Measurements from ENCODE around the gene RET. TPM values are rescaled to one million over a fixed set of nuclear protein-coding genes. Genes with fewer than 3 reads are reported as not detected.

RET gene
- polyA plus RNA-seq, 3 donors = 0.08 to 0.39 (median 0.14) TPM

DNA sequence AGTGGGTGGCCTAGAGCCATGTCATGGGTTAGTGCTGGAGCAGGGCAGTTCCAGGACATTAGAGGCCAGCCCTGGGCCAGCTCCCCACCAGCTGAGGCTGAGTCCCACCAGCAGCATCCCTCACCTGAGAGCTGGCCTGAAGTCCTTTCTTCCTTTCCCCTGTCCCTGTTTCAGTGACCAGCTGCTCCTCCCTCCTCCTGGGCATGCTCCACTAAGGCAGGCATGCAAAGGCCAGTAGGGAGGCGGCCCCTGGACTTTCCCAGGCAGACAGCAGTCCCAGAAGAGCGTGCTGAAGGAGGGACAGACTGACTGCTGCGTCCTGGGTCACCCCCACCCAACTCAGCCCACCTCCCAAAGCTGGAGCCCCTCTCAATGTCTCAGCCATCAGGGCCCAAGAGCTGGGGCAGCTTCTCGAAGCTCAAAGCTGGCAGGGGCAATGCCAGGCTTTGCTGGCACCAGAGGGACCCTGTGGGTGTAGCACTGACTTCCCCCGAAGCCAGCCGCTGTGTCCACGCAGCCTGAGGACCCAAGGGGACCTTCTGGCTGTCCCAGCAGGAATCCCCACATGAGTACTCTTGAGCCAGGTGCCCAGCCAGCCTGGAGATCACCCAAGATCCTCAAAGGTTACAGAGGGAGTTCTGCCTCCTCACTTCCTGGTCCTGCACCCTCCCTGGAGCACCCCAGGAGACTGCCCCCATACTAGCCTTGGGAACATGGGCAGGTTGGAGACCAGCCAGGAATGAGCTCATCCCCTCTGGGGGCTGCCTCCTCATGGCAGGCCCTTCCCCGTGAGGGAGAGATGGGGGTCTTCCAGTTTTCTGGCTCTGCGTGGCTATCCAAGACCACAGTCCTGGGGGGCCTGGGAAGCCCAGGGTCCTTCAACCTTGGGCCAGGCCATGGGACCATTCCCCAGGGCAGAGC, 35.2 kb upstream of the RET start:
- Histone ChIP-seq H3K27ac (ENCODE audit: low read depth in 1 of 2, low read length in 2 of 2) (no peak overlapping the region), H2AFZ (ENCODE audit: insufficient read depth, low read depth, low read length, poor library complexity, severe bottlenecking) (no peak overlapping the region), H3K4me2 (replicated peaks; ENCODE audit: extremely low read depth, low read length, poor library complexity, severe bottlenecking) (no peak overlapping the region), H3K79me2 (ENCODE audit: insufficient read depth, low read length) (no peaks in the 10 kb centered on the region), H3K4me1 (ENCODE audit: control insufficient read depth in 1 of 2, insufficient read depth in 2 of 2, low read length in 2 of 2) (no peaks in the 10 kb centered on the region), H3K27me3 (ENCODE audit: control insufficient read depth in 2 of 2, insufficient read depth in 2 of 2, low read length in 2 of 2) (no peaks in the 10 kb centered on the region), H3K9ac (ENCODE audit: insufficient read depth, low read length, poor library complexity, severe bottlenecking) (no peak overlapping the region), H3K36me3 (replicated peaks in 1 of 2; ENCODE audit: control insufficient read depth in 1 of 2, insufficient read depth in 2 of 2, low read length in 2 of 2) (no peaks in the 10 kb centered on the region), H4K20me1 (ENCODE audit: insufficient read depth, low read length) (no peaks in the 10 kb centered on the region), H3K4me3 (replicated peaks in 1 of 3; ENCODE audit: low read depth in 2 of 3, low read length in 3 of 3) (no peak overlapping the region), H3K9me3 (replicated peaks in 1 of 2; ENCODE audit: control insufficient read depth in 1 of 2, insufficient read depth in 1 of 2, low read length in 2 of 2) (no peaks in the 10 kb centered on the region)
- Mint-ChIP-seq H3K4me1 (no peaks in the 10 kb centered on the region), H3K9me3 (no peaks in the 10 kb centered on the region), H3K27ac (peak overlapping the region in 1 of 7 donors; percentile 17), H3K36me3 (no peaks in the 10 kb centered on the region), H3K27me3 (ENCODE audit: low read depth in 3 of 3) (peaks cover 0 to 3% (median 1%) of the 10 kb centered on the region in 3 donors), H3K4me3 (no peak overlapping the region)
- WGBS (ENCODE audit: insufficient coverage) = 93% methylated on average over 7 of the region's 9 CpGs
- DNase-seq = no peak
- intact Hi-C loops (cut with micrococcal nuclease) = no loop called here
- TF ChIP-seq, protein P1, sequence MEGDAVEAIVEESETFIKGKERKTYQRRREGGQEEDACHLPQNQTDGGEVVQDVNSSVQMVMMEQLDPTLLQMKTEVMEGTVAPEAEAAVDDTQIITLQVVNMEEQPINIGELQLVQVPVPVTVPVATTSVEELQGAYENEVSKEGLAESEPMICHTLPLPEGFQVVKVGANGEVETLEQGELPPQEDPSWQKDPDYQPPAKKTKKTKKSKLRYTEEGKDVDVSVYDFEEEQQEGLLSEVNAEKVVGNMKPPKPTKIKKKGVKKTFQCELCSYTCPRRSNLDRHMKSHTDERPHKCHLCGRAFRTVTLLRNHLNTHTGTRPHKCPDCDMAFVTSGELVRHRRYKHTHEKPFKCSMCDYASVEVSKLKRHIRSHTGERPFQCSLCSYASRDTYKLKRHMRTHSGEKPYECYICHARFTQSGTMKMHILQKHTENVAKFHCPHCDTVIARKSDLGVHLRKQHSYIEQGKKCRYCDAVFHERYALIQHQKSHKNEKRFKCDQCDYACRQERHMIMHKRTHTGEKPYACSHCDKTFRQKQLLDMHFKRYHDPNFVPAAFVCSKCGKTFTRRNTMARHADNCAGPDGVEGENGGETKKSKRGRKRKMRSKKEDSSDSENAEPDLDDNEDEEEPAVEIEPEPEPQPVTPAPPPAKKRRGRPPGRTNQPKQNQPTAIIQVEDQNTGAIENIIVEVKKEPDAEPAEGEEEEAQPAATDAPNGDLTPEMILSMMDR (IDR thresholded peaks at IDR 0.05) = no peak

DNA sequence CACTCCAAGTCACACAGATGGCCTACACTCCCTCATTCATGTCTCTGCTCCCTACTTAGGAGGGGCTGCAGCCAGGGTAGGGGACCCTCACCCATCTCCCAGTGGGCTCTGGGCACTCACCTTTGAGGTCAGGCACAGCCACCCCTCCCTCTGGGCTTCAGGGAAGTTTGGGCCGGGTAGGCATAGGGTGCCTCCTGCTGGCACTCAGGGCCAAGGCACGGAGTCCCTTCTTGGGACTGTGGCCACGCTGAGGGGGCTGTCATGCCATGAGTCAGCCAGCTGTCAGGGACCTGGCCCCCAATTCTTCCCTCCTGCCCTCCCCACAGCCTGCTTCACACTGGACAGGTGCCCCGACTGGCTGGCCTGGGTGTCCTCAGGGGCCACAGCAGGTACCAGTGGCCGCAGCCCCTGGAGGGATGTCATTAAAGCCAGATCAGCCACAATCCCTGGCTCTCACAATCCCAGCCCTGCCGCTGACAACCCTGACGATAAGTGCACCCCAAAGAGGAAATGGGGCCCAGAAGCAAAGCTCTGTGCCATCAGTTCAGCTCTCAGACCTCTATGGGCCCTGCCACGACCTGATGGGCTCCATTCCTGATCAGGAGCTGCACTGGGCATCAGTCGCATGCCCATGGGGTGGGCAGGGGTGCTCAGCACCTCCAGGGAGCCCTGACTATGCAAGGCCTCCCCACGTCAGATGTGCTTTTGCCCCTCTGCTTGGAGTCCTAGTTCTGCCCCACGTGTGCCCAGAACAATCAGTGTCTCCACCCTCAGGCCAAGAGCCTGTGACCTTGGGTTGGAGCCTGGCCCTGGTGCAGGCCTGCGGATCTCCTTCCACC, 34.1 kb upstream of the RET start:
- no peaks in the 10 kb centered on the region for H3K36me3 Mint-ChIP-seq
- H3K4me1 Mint-ChIP-seq = no peaks in the 10 kb centered on the region
- no peaks in the 10 kb centered on the region for H3K36me3 ChIP-seq (replicated peaks in 1 of 2; ENCODE audit: control insufficient read depth in 1 of 2, insufficient read depth in 2 of 2, low read length in 2 of 2)
- H3K4me2 ChIP-seq (replicated peaks; ENCODE audit: extremely low read depth, low read length, poor library complexity, severe bottlenecking) = no peak overlapping the region
- H3K9ac ChIP-seq (ENCODE audit: insufficient read depth, low read length, poor library complexity, severe bottlenecking) = no peak overlapping the region
- H3K27ac ChIP-seq (ENCODE audit: low read depth in 1 of 2, low read length in 2 of 2) = no peak overlapping the region
- TF ChIP-seq, protein P1 (IDR thresholded peaks at IDR 0.05) = no peak
- peaks cover 0 to 5% (median 1%) of the 10 kb centered on the region in 3 donors for H3K27me3 Mint-ChIP-seq (ENCODE audit: low read depth in 3 of 3)
- no peak overlapping the region for H3K27ac Mint-ChIP-seq
- H3K4me3 Mint-ChIP-seq = no peak overlapping the region
- no peak for DNase-seq
- H3K9me3 ChIP-seq (replicated peaks in 1 of 2; ENCODE audit: control insufficient read depth in 1 of 2, insufficient read depth in 1 of 2, low read length in 2 of 2) = no peaks in the 10 kb centered on the region
- intact Hi-C loops (cut with micrococcal nuclease) = no loop called here
- H3K4me1 ChIP-seq (ENCODE audit: control insufficient read depth in 1 of 2, insufficient read depth in 2 of 2, low read length in 2 of 2) = no peaks in the 10 kb centered on the region
- no peaks in the 10 kb centered on the region for H3K79me2 ChIP-seq (ENCODE audit: insufficient read depth, low read length)
- H4K20me1 ChIP-seq (ENCODE audit: insufficient read depth, low read length) = no peaks in the 10 kb centered on the region
- H3K27me3 ChIP-seq (ENCODE audit: control insufficient read depth in 2 of 2, insufficient read depth in 2 of 2, low read length in 2 of 2) = no peaks in the 10 kb centered on the region
- no peak overlapping the region for H3K4me3 ChIP-seq (replicated peaks in 1 of 3; ENCODE audit: low read depth in 2 of 3, low read length in 3 of 3)
- H2AFZ ChIP-seq (ENCODE audit: insufficient read depth, low read depth, low read length, poor library complexity, severe bottlenecking) = no peak overlapping the region
- H3K9me3 Mint-ChIP-seq = no peaks in the 10 kb centered on the region
- WGBS (ENCODE audit: insufficient coverage) = 88% methylated on average over 12 of the region's 12 CpGs

All from CD14-positive monocyte (primary cell).